Osteoblast (primary cell): Measurements from ENCODE around the gene CLTCL1. TPM values are rescaled to one million over a fixed set of nuclear protein-coding genes. Genes with fewer than 3 reads are reported as not detected.

Experiments used
- DNase-seq: peaks from one replicate; pipeline ENCODE4 v3.0.0; 2011; ENCODE audit warnings: low spot score, mixed read lengths; ENCODE audit not compliant: insufficient read length; ENCODE audit errors: missing footprints
- H2AFZ ChIP-seq: 2 replicates; pipeline ENCODE4 v1.6.0; 2011; ENCODE audit warnings: mild to moderate bottlenecking, low read length
- H3K27ac ChIP-seq: 2 replicates; pipeline ENCODE4 v1.5.1; 2011; ENCODE audit warnings: mild to moderate bottlenecking, low read depth, low read length, moderate library complexity
- H3K27me3 ChIP-seq: 2 replicates; pipeline ENCODE4 v1.6.0; 2012; ENCODE audit warnings: mild to moderate bottlenecking, control low read depth, inconsistent platforms, low read length, moderate library complexity; ENCODE audit not compliant: insufficient read depth
- H3K36me3 ChIP-seq: 2 replicates; pipeline ENCODE4 v1.5.1; 2011; ENCODE audit warnings: mild to moderate bottlenecking, low read length, control low read depth, moderate library complexity; ENCODE audit not compliant: insufficient read depth
- H3K4me1 ChIP-seq: 2 replicates; pipeline ENCODE4 v1.5.1; 2011; ENCODE audit warnings: mild to moderate bottlenecking, low read length, control low read depth, moderate library complexity; ENCODE audit not compliant: insufficient read depth
- H3K4me2 ChIP-seq: 2 replicates; pipeline ENCODE4 v1.6.0; 2011; ENCODE audit warnings: mild to moderate bottlenecking, low read length; ENCODE audit not compliant: insufficient read depth
- H3K4me3 ChIP-seq: fragments of 200-600 bp; sonication (generic); 3 replicates; pipeline ENCODE4 v1.5.1; 2012; ENCODE audit warnings: mild to moderate bottlenecking, low read length, inconsistent platforms; ENCODE audit not compliant: insufficient read depth
- H3K79me2 ChIP-seq: 2 replicates; pipeline ENCODE4 v1.6.0; 2012; ENCODE audit warnings: mild to moderate bottlenecking, low read length, control low read depth, inconsistent platforms; ENCODE audit not compliant: insufficient read depth
- H3K9me3 ChIP-seq: 2 replicates; pipeline ENCODE4 v1.5.1; 2011; ENCODE audit warnings: low read depth, low read length, control low read depth
- H4K20me1 ChIP-seq: 2 replicates; pipeline ENCODE4 v1.6.0; 2012; ENCODE audit warnings: mild to moderate bottlenecking, low read length, control low read depth; ENCODE audit not compliant: insufficient read depth
- total RNA-seq: library from RNA; depleted of rRNA; stranded (reverse); fragments of >200 nt; gene quantifications from 2 replicates; pipeline ENCODE4 v1.2.3, GENCODE V29; 2012
- TF ChIP-seq, protein P1 (sequence below): IDR thresholded peaks from 2 replicates; pipeline ENCODE4 v1.5.1; 2011; ENCODE audit warnings: mild to moderate bottlenecking, low read depth, low read length, moderate library complexity; ENCODE audit errors: extremely low read depth

Gene CLTCL1
- total RNA-seq, 1 donor, result 29.7 TPM

DNA sequence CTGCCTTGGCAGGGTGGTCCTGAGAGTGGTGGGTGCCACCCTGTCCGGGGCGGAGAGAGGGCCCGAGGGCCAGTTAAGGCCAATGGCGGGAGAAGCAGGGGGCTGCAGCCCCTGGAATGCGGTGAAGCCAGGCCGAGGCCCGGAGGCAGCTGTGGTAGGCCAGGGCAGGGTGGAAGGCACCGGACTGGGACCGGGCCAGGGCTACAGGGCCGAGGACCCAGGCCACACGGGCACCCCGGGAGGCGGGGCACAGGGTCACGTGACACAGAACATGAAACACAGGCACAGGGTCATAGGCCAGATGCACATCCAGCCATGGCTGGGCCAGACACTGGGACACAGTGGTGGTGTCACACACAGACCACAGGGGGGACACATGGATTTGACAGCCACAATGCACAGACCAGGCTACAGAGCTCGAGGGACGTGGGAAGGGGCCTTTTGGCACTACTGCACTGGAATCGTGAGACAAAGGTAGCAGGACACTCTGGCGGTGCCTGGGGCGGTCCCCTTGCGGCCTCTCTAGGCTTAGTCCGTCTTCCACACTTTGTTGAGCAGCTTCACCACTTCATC is 115.8 kb downstream of the CLTCL1 start:
- H4K20me1 ChIP-seq, result peaks cover 40% of the 10 kb centered on the region
- no peaks in the 10 kb centered on the region for H3K9me3 ChIP-seq
- peaks cover 3% of the 10 kb centered on the region for H3K36me3 ChIP-seq
- no peak overlapping the region for H3K4me2 ChIP-seq
- TF ChIP-seq, protein P1, sequence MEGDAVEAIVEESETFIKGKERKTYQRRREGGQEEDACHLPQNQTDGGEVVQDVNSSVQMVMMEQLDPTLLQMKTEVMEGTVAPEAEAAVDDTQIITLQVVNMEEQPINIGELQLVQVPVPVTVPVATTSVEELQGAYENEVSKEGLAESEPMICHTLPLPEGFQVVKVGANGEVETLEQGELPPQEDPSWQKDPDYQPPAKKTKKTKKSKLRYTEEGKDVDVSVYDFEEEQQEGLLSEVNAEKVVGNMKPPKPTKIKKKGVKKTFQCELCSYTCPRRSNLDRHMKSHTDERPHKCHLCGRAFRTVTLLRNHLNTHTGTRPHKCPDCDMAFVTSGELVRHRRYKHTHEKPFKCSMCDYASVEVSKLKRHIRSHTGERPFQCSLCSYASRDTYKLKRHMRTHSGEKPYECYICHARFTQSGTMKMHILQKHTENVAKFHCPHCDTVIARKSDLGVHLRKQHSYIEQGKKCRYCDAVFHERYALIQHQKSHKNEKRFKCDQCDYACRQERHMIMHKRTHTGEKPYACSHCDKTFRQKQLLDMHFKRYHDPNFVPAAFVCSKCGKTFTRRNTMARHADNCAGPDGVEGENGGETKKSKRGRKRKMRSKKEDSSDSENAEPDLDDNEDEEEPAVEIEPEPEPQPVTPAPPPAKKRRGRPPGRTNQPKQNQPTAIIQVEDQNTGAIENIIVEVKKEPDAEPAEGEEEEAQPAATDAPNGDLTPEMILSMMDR, result no peak
- H3K79me2 ChIP-seq, result peaks cover 71% of the 10 kb centered on the region
- H3K27me3 ChIP-seq, result no peaks in the 10 kb centered on the region
- H2AFZ ChIP-seq, result no peak overlapping the region
- peaks cover 40% of the 10 kb centered on the region for H3K4me1 ChIP-seq
- H3K4me3 ChIP-seq, result no peak overlapping the region
- peak; percentile 25 for DNase-seq
- no peak overlapping the region for H3K27ac ChIP-seq

DNA sequence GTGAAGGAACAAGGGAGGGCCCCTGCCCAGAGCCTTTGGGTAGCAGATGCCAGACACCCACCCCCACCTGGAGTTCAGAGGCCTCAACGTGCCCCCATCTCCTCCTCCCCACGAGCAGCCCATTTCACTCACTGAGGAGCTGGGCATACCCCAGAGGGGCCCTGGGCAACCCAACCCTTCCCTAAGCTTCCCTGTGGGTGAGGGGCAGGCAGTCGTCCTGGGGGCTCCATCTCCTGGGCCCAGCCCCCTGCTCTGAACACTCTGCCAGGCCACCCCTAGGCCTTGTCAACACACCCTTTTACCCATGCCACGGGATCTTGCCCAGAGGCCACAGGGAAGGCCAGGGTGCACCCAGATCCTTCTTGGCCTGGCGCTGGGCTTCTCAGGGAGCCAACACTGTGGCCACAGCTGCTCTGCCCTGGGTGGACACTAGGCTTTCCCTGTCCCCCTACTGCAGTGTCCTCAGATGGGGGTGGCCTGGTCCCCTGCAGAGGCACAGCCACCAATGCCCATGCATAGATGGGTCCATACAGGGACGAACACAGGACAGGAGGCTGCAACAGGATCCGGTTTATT is 116.4 kb downstream of the CLTCL1 start:
- TF ChIP-seq, protein P1, result no peak
- Histone ChIP-seq H4K20me1 (peaks cover 40% of the 10 kb centered on the region), H3K79me2 (peaks cover 77% of the 10 kb centered on the region), H3K27me3 (peaks cover under 1% of the 10 kb centered on the region), H3K4me2 (peak overlapping the region; percentile 17), H3K27ac (peak overlapping the region; percentile 71), H3K36me3 (peaks cover 3% of the 10 kb centered on the region), H3K4me1 (peaks cover 43% of the 10 kb centered on the region), H3K9me3 (no peaks in the 10 kb centered on the region), H3K4me3 (no peak overlapping the region), H2AFZ (no peak overlapping the region)
- peak; percentile 72 for DNase-seq

DNA sequence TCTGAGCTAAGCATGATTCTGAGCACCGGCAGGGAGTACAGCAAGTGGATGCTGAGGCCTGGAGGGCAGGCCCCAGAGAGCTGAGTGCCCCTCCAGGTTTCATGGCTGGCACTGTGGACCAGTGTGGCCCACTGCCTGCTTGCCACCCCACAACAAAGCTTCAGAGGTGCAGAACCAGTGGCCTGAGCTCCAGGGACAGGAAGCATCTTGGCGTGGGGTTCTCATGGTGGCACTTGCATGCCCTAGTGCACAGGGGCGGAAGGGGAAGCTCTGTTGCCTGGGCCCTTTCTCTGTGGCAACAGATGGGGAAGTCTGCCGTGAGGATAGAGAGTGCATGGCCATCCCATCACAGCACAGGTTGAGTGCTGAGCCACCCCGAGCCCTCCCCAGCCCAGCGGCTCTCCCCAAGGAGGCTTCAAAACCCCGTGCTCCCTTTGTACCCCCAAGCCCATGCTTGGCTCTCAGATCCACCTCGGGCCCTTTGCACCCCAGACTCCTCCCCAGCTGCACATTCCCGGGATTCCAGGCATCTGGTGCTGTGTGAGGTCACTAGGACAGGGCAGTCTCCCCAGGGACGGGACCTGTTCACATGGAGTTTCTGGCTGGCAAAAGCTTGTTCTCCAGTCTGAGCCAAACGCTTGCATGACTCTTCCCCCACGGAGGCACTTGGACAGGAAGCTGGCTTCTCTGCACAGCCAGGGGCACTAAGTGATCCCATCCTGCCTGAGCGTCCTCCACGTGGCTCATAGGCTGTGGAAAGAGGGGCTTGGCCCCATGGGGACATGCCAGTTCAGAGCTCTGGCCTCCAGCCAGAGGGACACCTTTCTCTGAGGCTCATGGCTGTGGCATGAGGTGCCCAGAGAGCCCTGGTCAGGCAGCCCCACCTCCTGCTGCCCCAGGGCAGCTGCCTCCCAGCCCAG is 117.2 kb downstream of the CLTCL1 start:
- Histone ChIP-seq H3K36me3 (peaks cover 3% of the 10 kb centered on the region), H3K4me1 (peaks cover 43% of the 10 kb centered on the region)
- peak; percentile 96 for DNase-seq

More for the DNA sequence above, 117.2 kb downstream of the CLTCL1 start:
- TF ChIP-seq, protein P1, result no peak
- H3K27me3 ChIP-seq, result peaks cover 8% of the 10 kb centered on the region
- H4K20me1 ChIP-seq, result peaks cover 40% of the 10 kb centered on the region
- no peaks in the 10 kb centered on the region for H3K9me3 ChIP-seq
- H2AFZ ChIP-seq, result no peak overlapping the region
- peak overlapping the region; percentile 17 for H3K4me2 ChIP-seq
- H3K27ac ChIP-seq, result peak overlapping the region; percentile 71
- H3K4me3 ChIP-seq, result no peak overlapping the region
- peaks cover 78% of the 10 kb centered on the region for H3K79me2 ChIP-seq
